ENCODE measurements around the gene RPS6KA2.

DNA sequence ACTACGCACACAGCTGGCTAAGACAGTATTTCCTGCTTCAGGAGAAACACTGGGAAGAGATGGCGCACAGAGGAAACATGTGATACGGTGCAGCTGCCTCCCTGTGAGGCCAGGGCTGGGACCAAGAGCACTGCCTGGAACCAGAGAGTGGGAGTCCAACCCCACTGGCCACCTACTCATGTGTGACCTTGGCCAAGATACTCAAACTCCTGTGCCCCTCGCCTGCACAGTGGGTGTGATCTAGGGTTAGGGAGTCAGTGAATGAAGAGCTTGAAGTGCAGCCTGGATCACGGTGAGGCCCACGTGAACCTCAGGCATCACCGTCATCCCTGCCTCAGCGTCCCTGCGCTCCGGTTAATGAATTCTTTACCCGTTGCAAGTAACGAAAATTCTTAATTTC lies 202.6 kb downstream of the RPS6KA2 start:
- TF ChIP-seq EP300 (IDR thresholded peaks at IDR 0.05) (no peak), CTCF (IDR thresholded peaks at IDR 0.05) (no peak), POLR2A (IDR thresholded peaks at IDR 0.05) (no peak), POLR2AphosphoS5 (IDR thresholded peaks at IDR 0.05) (no peak)

Data from gastroesophageal sphincter (tissue), 3 donors.